Stimulated activated CD8-positive, alpha-beta memory T cell treated with anti-CD3 and anti-CD28 coated beads, Interleukin-15, amount 100 ng/mL, for 1 hour (primary cell): ENCODE measurements around the gene CD163L1.
"Not testable (repeated sequence)": the region's sequence is repeated elsewhere in the genome, so short reads cannot be mapped to it uniquely, and the experiment has no call there.

Experiments used
- DNase-seq: peaks from one replicate; pipeline ENCODE4 v3.0.0-alpha.2; 2020; ENCODE audit warnings: low read depth

CD163L1 gene

GRCh38 chr12:7404275-7404674 is 39.7 kb downstream of the CD163L1 start:
- no peak for DNase-seq

- no peak for DNase-seq
These were observed 40.5 kb downstream of the CD163L1 start for GRCh38 chr12:7403466-7403865.

GRCh38 chr12:7399089-7399488 is 44.9 kb downstream of the CD163L1 start:
- no peak for DNase-seq

GRCh38 chr12:7396418-7396817 is 47.5 kb downstream of the CD163L1 start:
- DNase-seq: no peak

GRCh38 chr12:7395950-7396349 is 48.0 kb downstream of the CD163L1 start:
- no peak for DNase-seq

GRCh38 chr12:7387289-7387688 is 56.7 kb downstream of the CD163L1 start:
- no peak for DNase-seq

- no peak for DNase-seq
These were observed 60.8 kb downstream of the CD163L1 start for GRCh38 chr12:7383157-7383556.

- DNase-seq: no peak
These were observed 67.8 kb downstream of the CD163L1 start for GRCh38 chr12:7376196-7376595.

GRCh38 chr12:7375145-7375543 is 68.8 kb downstream of the CD163L1 start:
- no peak for DNase-seq

GRCh38 chr12:7374423-7375144 is 69.4 kb downstream of the CD163L1 start:
- no peak for DNase-seq

- no peak for DNase-seq
These were observed 70.7 kb downstream of the CD163L1 start for GRCh38 chr12:7373226-7373625.

GRCh38 chr12:7369274-7369729 is 74.7 kb downstream of the CD163L1 start:
- no peak for DNase-seq

GRCh38 chr12:7362734-7363133 is 81.2 kb downstream of the CD163L1 start:
- DNase-seq: no peak

GRCh38 chr12:7361265-7361664 is 82.7 kb downstream of the CD163L1 start:
- DNase-seq: no peak

GRCh38 chr12:7354529-7354928 is 89.4 kb downstream of the CD163L1 start:
- no peak for DNase-seq

GRCh38 chr12:7352661-7353060 is 91.3 kb downstream of the CD163L1 start:
- no peak for DNase-seq

GRCh38 chr12:7351177-7351576 is 92.8 kb downstream of the CD163L1 start:
- DNase-seq: no peak

- DNase-seq: no peak
These were observed 94.5 kb downstream of the CD163L1 start for GRCh38 chr12:7349418-7349817.

GRCh38 chr12:7346551-7347225 is 97.3 kb downstream of the CD163L1 start:
- DNase-seq: no peak

- DNase-seq: no peak
These were observed 98.9 kb downstream of the CD163L1 start for GRCh38 chr12:7344833-7345606.

GRCh38 chr12:7339675-7340074 is 104.3 kb downstream of the CD163L1 start:
- DNase-seq: no peak

GRCh38 chr12:7337790-7338189 is 106.2 kb downstream of the CD163L1 start:
- not testable (repeated sequence) for DNase-seq

- DNase-seq: no peak
These were observed 116.0 kb downstream of the CD163L1 start for GRCh38 chr12:7327918-7328317.
